WTC11 (cell line): ENCODE results near the gene SKIC8.

Experiments used
- CREB1 ChIP-seq: sonication (generic); formaldehyde crosslinking; IDR thresholded peaks from 2 replicates; pipeline ENCODE4 v1.8.0; 2023; ENCODE audit warnings: mild to moderate bottlenecking, missing genetic modification reagents
- CREM ChIP-seq: sonication (generic); formaldehyde crosslinking; IDR thresholded peaks from 2 replicates; pipeline ENCODE4 v1.8.1; 2022; ENCODE audit warnings: mild to moderate bottlenecking, missing genetic modification reagents, moderate library complexity
- CTCF ChIP-seq: fragments of 200-600 bp; IDR thresholded peaks from 2 replicates; pipeline ENCODE4 v1.8.0; 2022; ENCODE audit warnings: antibody characterized with exemption
- ELF4 ChIP-seq: sonication (generic); formaldehyde crosslinking; IDR thresholded peaks from 2 replicates; pipeline ENCODE4 v1.8.1; 2022; ENCODE audit warnings: low read depth, mild to moderate bottlenecking, moderate library complexity, missing genetic modification reagents
- GABPB1 ChIP-seq: sonication (generic); formaldehyde crosslinking; IDR thresholded peaks from 2 replicates; pipeline ENCODE4 v1.8.1; 2023; ENCODE audit warnings: mild to moderate bottlenecking, missing genetic modification reagents
- HMGA2 ChIP-seq: fragments of 250-450 bp; sonication (Bioruptor Pico); IDR thresholded peaks from 2 replicates; pipeline ENCODE4 v1.4.0; 2021; ENCODE audit warnings: mild to moderate bottlenecking, moderate library complexity
- HMGXB4 ChIP-seq: sonication (generic); formaldehyde crosslinking; IDR thresholded peaks from 2 replicates; pipeline ENCODE4 v1.8.1; 2023; ENCODE audit warnings: mild to moderate bottlenecking, moderate library complexity, missing genetic modification reagents
- MLX ChIP-seq: sonication (generic); formaldehyde crosslinking; IDR thresholded peaks from 2 replicates; pipeline ENCODE4 v1.8.1; 2023; ENCODE audit warnings: mild to moderate bottlenecking, missing genetic modification reagents, moderate library complexity
- MXD4 ChIP-seq: fragments of 250-450 bp; sonication (Bioruptor Pico); IDR thresholded peaks from 2 replicates; pipeline ENCODE4 v1.8.0; 2021; ENCODE audit warnings: mild to moderate bottlenecking, moderate library complexity, borderline replicate concordance
- STAT6 ChIP-seq: sonication (generic); formaldehyde crosslinking; conservative IDR thresholded peaks from 2 replicates; pipeline ENCODE4 v1.8.1; 2023; ENCODE audit warnings: mild to moderate bottlenecking, low read depth, missing genetic modification reagents, moderate library complexity
- TP53 ChIP-seq: sonication (generic); formaldehyde crosslinking; IDR thresholded peaks from 2 replicates; pipeline ENCODE4 v1.8.1; 2023; ENCODE audit warnings: mild to moderate bottlenecking, missing genetic modification reagents
- ZBTB43 ChIP-seq: sonication (generic); formaldehyde crosslinking; IDR thresholded peaks from 2 replicates; pipeline ENCODE4 v1.8.1; 2023; ENCODE audit warnings: mild to moderate bottlenecking, missing genetic modification reagents
- ZMAT4 ChIP-seq: fragments of 250-450 bp; sonication (Bioruptor Pico); IDR thresholded peaks from 2 replicates; pipeline ENCODE4 v1.9.0; 2021; ENCODE audit warnings: mild to moderate bottlenecking

- TF ChIP-seq ZBTB43 (CRISPR knock-in tag) (no peak), CTCF (no peak), TP53 (CRISPR knock-in tag) (no peak), MLX (CRISPR knock-in tag) (no peak), CREB1 (CRISPR knock-in tag) (no peak), GABPB1 (CRISPR knock-in tag) (no peak), STAT6 (no peak), MXD4 (CRISPR knock-in tag) (no peak), ZMAT4 (CRISPR knock-in tag) (no peak), CREM (CRISPR knock-in tag) (no peak), ELF4 (CRISPR knock-in tag) (no peak), HMGA2 (CRISPR knock-in tag) (no peak), HMGXB4 (CRISPR knock-in tag) (no peak)
Observed at GRCh38 chr15:78343276-78344060, 44.1 kb upstream of the SKIC8 start.
